Lower lobe of right lung (tissue), 2 donors: ENCODE data around the gene GLO1. TPM values are rescaled to one million over a fixed set of nuclear protein-coding genes. Genes with fewer than 3 reads are reported as not detected.

Experiments used
- ATAC-seq, 2 donors: fragments of 200-7000 bp; cut with Tn5 transposase; one replicate each; pipeline ENCODE4 v1.9.1; 2020 to 2022; ENCODE audit warnings: mild to moderate bottlenecking in 2 of 2, moderate library complexity in 2 of 2
- DNase-seq: peaks from one replicate; pipeline ENCODE4 v3.0.0-alpha.2; 2020
- H3K27ac ChIP-seq: fragments of 200-600 bp; one replicate; pipeline ENCODE4 v1.8.0; 2022
- H3K27me3 ChIP-seq: fragments of 200-600 bp; one replicate; pipeline ENCODE4 v1.8.0; 2022; ENCODE audit warnings: low read depth
- H3K36me3 ChIP-seq: fragments of 200-600 bp; one replicate; pipeline ENCODE4 v1.8.0; 2022; ENCODE audit warnings: mild to moderate bottlenecking
- H3K4me1 ChIP-seq: fragments of 200-600 bp; one replicate; pipeline ENCODE4 v1.8.0; 2022
- H3K4me3 ChIP-seq: fragments of 200-600 bp; one replicate; pipeline ENCODE4 v1.8.0; 2022; ENCODE audit warnings: mild to moderate bottlenecking
- H3K9me3 ChIP-seq: fragments of 200-600 bp; one replicate; pipeline ENCODE4 v1.8.0; 2022
- intact Hi-C: fragments of 100-400 bp; cut with DNase I; formaldehyde crosslinking; loops from one replicate; pipeline ENCODE4 v1.11.0; 2022
- total RNA-seq: library from RNA; stranded (reverse); fragmentation: NEBNext Ultra II Directional; extraction: Animal tissue kit (Norgen Biotek cat#: 25700); gene quantifications from one replicate; pipeline ENCODE4 v1.2.1, GENCODE V29; 2021
- TF ChIP-seq, protein P1 (sequence below): fragments of 200-600 bp; IDR thresholded peaks from one replicate; pipeline ENCODE4 v1.8.0; 2022; ENCODE audit warnings: antibody characterized with exemption, mild to moderate bottlenecking
- donor health status: DM: no; HTN: yes; CAD: no; lungs with severe emphysema.

GLO1 gene
- total RNA-seq, 1 donor from 2014 or later: 83.9 TPM

DNA sequence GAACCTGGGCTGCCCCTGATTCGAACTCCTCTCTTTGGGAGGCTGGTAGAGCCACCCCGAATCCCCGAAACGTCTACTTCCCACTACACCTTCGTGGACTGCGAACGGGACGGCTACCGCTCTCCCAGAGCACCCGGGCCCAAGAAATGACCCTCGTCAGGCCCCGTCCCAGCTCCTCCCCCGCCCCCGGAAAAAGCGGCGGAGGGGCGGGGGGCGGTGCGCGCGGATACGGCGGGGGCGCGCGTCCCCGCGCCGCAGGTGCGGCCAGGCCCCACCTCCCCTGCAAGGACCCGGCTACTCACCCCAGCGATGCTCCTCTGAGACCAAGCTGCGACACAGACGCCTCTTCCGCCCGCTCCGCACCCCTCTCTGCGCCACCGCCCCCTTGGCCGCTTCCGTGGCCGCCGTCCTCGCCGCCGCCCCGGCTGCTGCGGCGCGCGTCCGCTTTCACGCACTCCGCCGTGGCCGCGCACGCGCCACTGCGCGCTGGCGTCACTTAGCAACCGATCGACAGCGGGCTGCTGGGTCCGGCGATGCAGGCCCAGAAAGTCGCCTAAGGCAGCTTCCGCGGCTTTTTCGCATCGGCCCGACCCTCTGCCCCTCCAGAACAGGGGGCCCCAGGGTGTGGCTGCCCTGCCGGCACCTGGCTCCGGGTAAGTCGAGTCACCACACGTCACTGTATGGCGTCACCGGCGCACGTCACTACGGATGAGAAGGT lies 63.3 kb downstream of the GLO1 start, which contains the start of gene BTBD9:
TSS of gene BTBD9 (minus strand) at position 432 of the 718 bp plus-strand sequence.
- intact Hi-C loops: no loop called here

DNA sequence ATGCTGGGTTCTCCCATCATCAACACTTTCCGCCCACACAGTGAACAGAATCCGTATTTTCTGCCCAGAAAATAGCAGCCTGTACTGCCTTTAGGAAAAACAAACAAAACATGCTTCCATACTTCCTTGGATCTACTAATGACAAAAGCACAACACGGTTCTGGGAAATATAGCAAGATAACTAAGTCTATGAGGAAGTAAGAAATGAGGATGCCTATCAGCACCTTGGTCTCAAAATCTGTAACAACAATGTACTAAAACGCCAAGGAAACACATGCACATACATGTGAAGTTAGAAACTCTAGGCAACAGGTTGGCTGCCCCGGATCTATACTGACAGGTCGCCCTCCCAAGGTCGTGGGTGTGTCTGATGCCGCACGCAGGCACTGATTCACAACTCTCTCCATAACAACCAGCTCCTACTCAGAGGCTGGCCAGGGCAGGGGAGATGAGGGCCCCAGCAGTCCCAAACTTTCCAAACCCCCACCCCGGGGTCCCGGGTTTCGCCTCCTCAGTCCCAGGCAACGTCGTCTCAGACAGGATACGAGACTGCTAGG lies 63.9 kb downstream of the GLO1 start:
- Histone ChIP-seq H3K4me1 (peaks cover 38% of the 10 kb centered on the region), H3K36me3 (no peaks in the 10 kb centered on the region), H3K4me3 (peak overlapping the region; percentile 82), H3K27me3 (no peaks in the 10 kb centered on the region), H3K9me3 (no peaks in the 10 kb centered on the region), H3K27ac (peak overlapping the region; percentile 96)
- TF ChIP-seq, protein P1, sequence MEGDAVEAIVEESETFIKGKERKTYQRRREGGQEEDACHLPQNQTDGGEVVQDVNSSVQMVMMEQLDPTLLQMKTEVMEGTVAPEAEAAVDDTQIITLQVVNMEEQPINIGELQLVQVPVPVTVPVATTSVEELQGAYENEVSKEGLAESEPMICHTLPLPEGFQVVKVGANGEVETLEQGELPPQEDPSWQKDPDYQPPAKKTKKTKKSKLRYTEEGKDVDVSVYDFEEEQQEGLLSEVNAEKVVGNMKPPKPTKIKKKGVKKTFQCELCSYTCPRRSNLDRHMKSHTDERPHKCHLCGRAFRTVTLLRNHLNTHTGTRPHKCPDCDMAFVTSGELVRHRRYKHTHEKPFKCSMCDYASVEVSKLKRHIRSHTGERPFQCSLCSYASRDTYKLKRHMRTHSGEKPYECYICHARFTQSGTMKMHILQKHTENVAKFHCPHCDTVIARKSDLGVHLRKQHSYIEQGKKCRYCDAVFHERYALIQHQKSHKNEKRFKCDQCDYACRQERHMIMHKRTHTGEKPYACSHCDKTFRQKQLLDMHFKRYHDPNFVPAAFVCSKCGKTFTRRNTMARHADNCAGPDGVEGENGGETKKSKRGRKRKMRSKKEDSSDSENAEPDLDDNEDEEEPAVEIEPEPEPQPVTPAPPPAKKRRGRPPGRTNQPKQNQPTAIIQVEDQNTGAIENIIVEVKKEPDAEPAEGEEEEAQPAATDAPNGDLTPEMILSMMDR: no peak
- DNase-seq: no peak
- intact Hi-C loops: no loop called here
- peak; percentile 68 to 72 for ATAC-seq

More for the DNA sequence above, 63.3 kb downstream of the GLO1 start, which contains the start of gene BTBD9:
- Histone ChIP-seq H3K27ac (peak within 1 kb of the TSS; percentile 96), H3K9me3 (no peaks in the 10 kb centered on the region), H3K27me3 (no peaks in the 10 kb centered on the region), H3K4me3 (peak within 1 kb of the TSS; percentile 82), H3K4me1 (peaks cover 34% of the 10 kb centered on the region), H3K36me3 (no peaks in the 10 kb centered on the region)
- TF ChIP-seq, protein P1: no peak
- peak; percentile 92 for DNase-seq
- ATAC-seq: peak; percentile 94 to 95

DNA sequence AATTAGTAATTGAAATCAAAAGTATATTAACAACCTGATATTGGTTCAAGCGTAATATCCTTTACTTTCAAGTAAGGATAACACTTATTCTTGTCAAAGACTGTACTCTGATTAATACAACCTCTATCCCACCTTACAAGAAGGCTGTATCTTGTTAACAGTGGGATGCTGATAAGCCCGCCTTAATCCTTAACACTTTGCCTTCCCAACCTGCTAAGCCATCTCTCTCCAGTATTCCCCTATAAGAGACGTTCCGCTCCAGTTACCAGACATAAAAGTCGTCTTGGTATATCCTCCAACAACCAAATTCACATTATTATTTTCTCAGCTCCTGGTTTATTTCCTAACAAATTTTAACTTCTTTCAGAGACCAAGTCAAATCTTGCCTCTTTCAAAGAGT lies 65.2 kb downstream of the GLO1 start:
- no peak for ATAC-seq
- no peaks in the 10 kb centered on the region for H3K9me3 ChIP-seq
- peak overlapping the region; percentile 96 for H3K27ac ChIP-seq
- H3K36me3 ChIP-seq: no peaks in the 10 kb centered on the region
- intact Hi-C loops: no loop called here
- H3K4me1 ChIP-seq: peaks cover 42% of the 10 kb centered on the region
- no peak for DNase-seq
- TF ChIP-seq, protein P1: no peak
- H3K4me3 ChIP-seq: peak overlapping the region; percentile 82
- H3K27me3 ChIP-seq: no peaks in the 10 kb centered on the region

DNA sequence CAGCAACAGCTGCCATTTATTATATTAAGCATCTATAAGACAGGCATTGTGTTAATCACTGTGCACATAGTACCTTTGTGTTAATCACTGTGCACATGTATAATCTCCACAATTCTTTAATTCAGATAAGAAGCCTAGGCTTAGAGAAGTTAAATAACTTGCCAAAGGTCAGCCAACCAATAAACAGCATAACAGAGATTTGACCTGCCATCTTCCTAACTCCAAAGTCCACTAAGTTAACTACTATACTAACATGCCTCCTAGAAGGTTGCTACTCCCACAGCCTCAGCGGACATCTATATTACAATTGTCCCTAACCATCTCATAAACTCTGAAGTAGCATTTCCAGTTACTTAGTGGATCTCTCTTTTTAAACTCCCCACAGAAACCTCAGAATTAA lies 66.9 kb downstream of the GLO1 start:
- intact Hi-C loops: no loop called here
- no peaks in the 10 kb centered on the region for H3K36me3 ChIP-seq
- H3K9me3 ChIP-seq: no peaks in the 10 kb centered on the region
- H3K27me3 ChIP-seq: no peaks in the 10 kb centered on the region
- TF ChIP-seq, protein P1: no peak
- H3K4me3 ChIP-seq: no peak overlapping the region
- no peak for DNase-seq
- no peak overlapping the region for H3K27ac ChIP-seq
- no peak for ATAC-seq
- peaks cover 37% of the 10 kb centered on the region for H3K4me1 ChIP-seq

DNA sequence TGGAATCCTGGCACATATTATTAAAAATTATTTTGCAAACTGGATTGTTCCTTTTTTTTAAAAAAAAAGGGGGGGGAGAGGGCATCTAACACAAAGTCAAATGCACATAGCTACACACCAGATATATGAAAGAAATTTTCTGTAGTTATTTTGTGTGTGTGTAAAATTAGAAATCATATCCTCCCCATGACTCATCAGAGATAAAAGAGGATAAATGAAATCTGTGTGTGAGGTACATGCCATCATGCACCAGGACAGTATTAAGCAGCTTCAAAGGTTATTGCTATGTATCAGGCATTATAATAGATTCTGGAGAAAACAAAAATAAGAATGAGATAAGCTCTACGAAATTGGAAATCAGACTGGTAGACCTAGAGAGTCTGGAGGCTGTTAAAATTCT lies 68.4 kb downstream of the GLO1 start:
- Histone ChIP-seq H3K27me3 (no peaks in the 10 kb centered on the region), H3K4me1 (peaks cover 30% of the 10 kb centered on the region), H3K9me3 (no peaks in the 10 kb centered on the region), H3K36me3 (no peaks in the 10 kb centered on the region), H3K4me3 (no peak overlapping the region), H3K27ac (no peak overlapping the region)
- intact Hi-C loops: no loop called here
- ATAC-seq: no peak
- no peak for DNase-seq
- TF ChIP-seq, protein P1: no peak
